ENCODE results near the gene PARP15.
A peak's percentile ranks its signal among the peaks of the same experiment; 100 is the strongest.
"Not testable (repeated sequence)": the region's sequence is repeated elsewhere in the genome, so short reads cannot be mapped to it uniquely, and the experiment has no call there.

PARP15 gene

GRCh38 chr3:122560680-122561079, 16.8 kb upstream of the PARP15 start:
- Mint-ChIP-seq H3K27ac (peak overlapping the region; percentile 77), H3K36me3 (ENCODE audit: low read depth) (peaks cover 57% of the 10 kb centered on the region), H3K4me1 (ENCODE audit: low read depth) (peaks cover 47% of the 10 kb centered on the region), H3K9me3 (no peaks in the 10 kb centered on the region), H3K27me3 (no peaks in the 10 kb centered on the region), H3K4me3 (peak overlapping the region; percentile 4)

- H3K27ac Mint-ChIP-seq: peak overlapping the region; percentile 99
- peak overlapping the region; percentile 92 for H3K4me3 Mint-ChIP-seq
- H3K36me3 Mint-ChIP-seq (ENCODE audit: low read depth): peaks cover 56% of the 10 kb centered on the region
- no peaks in the 10 kb centered on the region for H3K9me3 Mint-ChIP-seq
- H3K4me1 Mint-ChIP-seq (ENCODE audit: low read depth): peaks cover 68% of the 10 kb centered on the region
- H3K27me3 Mint-ChIP-seq: no peaks in the 10 kb centered on the region
Measured at GRCh38 chr3:122562923-122563716, 14.3 kb upstream of the PARP15 start.

- H3K4me1 Mint-ChIP-seq (ENCODE audit: low read depth): peaks cover 73% of the 10 kb centered on the region
- H3K36me3 Mint-ChIP-seq (ENCODE audit: low read depth): peaks cover 58% of the 10 kb centered on the region
- no peaks in the 10 kb centered on the region for H3K27me3 Mint-ChIP-seq
Measured at GRCh38 chr3:122563717-122564025, 13.8 kb upstream of the PARP15 start.

GRCh38 chr3:122564155-122564912, 13.1 kb upstream of the PARP15 start, which contains the start of the genes DTX3L and PARP9:
Gene DTX3L (plus strand): TSS chr3:122564338. CDS start chr3:122564427, 89 bp downstream.
Gene PARP9 (minus strand): TSS chr3:122564300. CDS start chr3:122559620, 4,680 bp downstream.
- peaks cover 59% of the 10 kb centered on the region for H3K36me3 Mint-ChIP-seq (ENCODE audit: low read depth)

More at GRCh38 chr3:122563717-122564025, 13.8 kb upstream of the PARP15 start:
- peak overlapping the region; percentile 99 for H3K27ac Mint-ChIP-seq
- peak overlapping the region; percentile 92 for H3K4me3 Mint-ChIP-seq
- H3K9me3 Mint-ChIP-seq: no peaks in the 10 kb centered on the region

GRCh38 chr3:122568131-122568530, 9.3 kb upstream of the PARP15 start:
- not testable (repeated sequence) for H3K4me3 Mint-ChIP-seq, H3K27ac Mint-ChIP-seq, H3K27me3 Mint-ChIP-seq, H3K9me3 Mint-ChIP-seq
- Mint-ChIP-seq H3K36me3 (ENCODE audit: low read depth) (peaks cover 75% of the 10 kb centered on the region), H3K4me1 (ENCODE audit: low read depth) (peaks cover 77% of the 10 kb centered on the region)

More at GRCh38 chr3:122564155-122564912, 13.1 kb upstream of the PARP15 start, which contains the start of the genes DTX3L and PARP9:
- H3K4me1 Mint-ChIP-seq (ENCODE audit: low read depth): peaks cover 80% of the 10 kb centered on the region
- H3K4me3 Mint-ChIP-seq: peak within 1 kb of the TSS; percentile 92
- peak within 1 kb of the TSS; percentile 99 for H3K27ac Mint-ChIP-seq
- no peaks in the 10 kb centered on the region for H3K9me3 Mint-ChIP-seq
- no peaks in the 10 kb centered on the region for H3K27me3 Mint-ChIP-seq

GRCh38 chr3:122568755-122569154, 8.7 kb upstream of the PARP15 start:
- Mint-ChIP-seq H3K9me3 (no peaks in the 10 kb centered on the region), H3K4me3 (no peak overlapping the region), H3K36me3 (ENCODE audit: low read depth) (peaks cover 75% of the 10 kb centered on the region), H3K27ac (peak overlapping the region; percentile 23), H3K27me3 (no peaks in the 10 kb centered on the region), H3K4me1 (ENCODE audit: low read depth) (peaks cover 77% of the 10 kb centered on the region)

GRCh38 chr3:122572940-122573412, 4.5 kb upstream of the PARP15 start:
- Mint-ChIP-seq H3K27me3 (no peaks in the 10 kb centered on the region), H3K27ac (peak overlapping the region; percentile 82), H3K4me3 (no peak overlapping the region), H3K9me3 (no peaks in the 10 kb centered on the region), H3K4me1 (ENCODE audit: low read depth) (peaks cover 84% of the 10 kb centered on the region), H3K36me3 (ENCODE audit: low read depth) (peaks cover 64% of the 10 kb centered on the region)

GRCh38 chr3:122576174-122576940, 1.1 kb upstream of the PARP15 start:
- Mint-ChIP-seq H3K9me3 (peaks cover 3% of the 10 kb centered on the region), H3K27ac (peak overlapping the region; percentile 99), H3K4me1 (ENCODE audit: low read depth) (peaks cover 87% of the 10 kb centered on the region), H3K4me3 (peak overlapping the region; percentile 99), H3K36me3 (ENCODE audit: low read depth) (peaks cover 46% of the 10 kb centered on the region), H3K27me3 (no peaks in the 10 kb centered on the region)

GRCh38 chr3:122578069-122578740, 755 bp downstream of the PARP15 start:
- H3K27ac Mint-ChIP-seq: peak overlapping the region; percentile 99
- H3K27me3 Mint-ChIP-seq: no peaks in the 10 kb centered on the region
- H3K9me3 Mint-ChIP-seq: peaks cover 16% of the 10 kb centered on the region
- peaks cover 78% of the 10 kb centered on the region for H3K4me1 Mint-ChIP-seq (ENCODE audit: low read depth)
- H3K4me3 Mint-ChIP-seq: peak overlapping the region; percentile 99
- peaks cover 46% of the 10 kb centered on the region for H3K36me3 Mint-ChIP-seq (ENCODE audit: low read depth)

GRCh38 chr3:122580470-122580869, 3.0 kb downstream of the PARP15 start:
- Mint-ChIP-seq H3K27me3 (no peaks in the 10 kb centered on the region), H3K36me3 (ENCODE audit: low read depth) (peaks cover 45% of the 10 kb centered on the region), H3K4me1 (ENCODE audit: low read depth) (peaks cover 73% of the 10 kb centered on the region), H3K9me3 (peaks cover 16% of the 10 kb centered on the region), H3K4me3 (no peak overlapping the region), H3K27ac (no peak overlapping the region)

GRCh38 chr3:122581622-122582021, 4.2 kb downstream of the PARP15 start:
- Mint-ChIP-seq H3K36me3 (ENCODE audit: low read depth) (peaks cover 46% of the 10 kb centered on the region), H3K27ac (no peak overlapping the region)

GRCh38 chr3:122582390-122582789, 4.9 kb downstream of the PARP15 start:
- Mint-ChIP-seq H3K27me3 (no peaks in the 10 kb centered on the region), H3K9me3 (peaks cover 16% of the 10 kb centered on the region), H3K27ac (no peak overlapping the region), H3K36me3 (ENCODE audit: low read depth) (peaks cover 51% of the 10 kb centered on the region), H3K4me1 (ENCODE audit: low read depth) (peaks cover 73% of the 10 kb centered on the region), H3K4me3 (no peak overlapping the region)

More at GRCh38 chr3:122581622-122582021, 4.2 kb downstream of the PARP15 start:
- no peaks in the 10 kb centered on the region for H3K27me3 Mint-ChIP-seq
- no peak overlapping the region for H3K4me3 Mint-ChIP-seq
- peaks cover 16% of the 10 kb centered on the region for H3K9me3 Mint-ChIP-seq
- peaks cover 73% of the 10 kb centered on the region for H3K4me1 Mint-ChIP-seq (ENCODE audit: low read depth)

GRCh38 chr3:122586098-122586497, 8.6 kb downstream of the PARP15 start:
- no peak overlapping the region for H3K4me3 Mint-ChIP-seq
- no peaks in the 10 kb centered on the region for H3K27me3 Mint-ChIP-seq
- peaks cover 57% of the 10 kb centered on the region for H3K36me3 Mint-ChIP-seq (ENCODE audit: low read depth)

More at GRCh38 chr3:122586098-122586497, 8.6 kb downstream of the PARP15 start:
- peak overlapping the region; percentile 2 for H3K27ac Mint-ChIP-seq
- H3K9me3 Mint-ChIP-seq: peaks cover 16% of the 10 kb centered on the region
- H3K4me1 Mint-ChIP-seq (ENCODE audit: low read depth): peaks cover 73% of the 10 kb centered on the region
